T-helper 1 cell (primary cell): ENCODE data around the gene HDAC4.

Source experiments
- DNase-seq, 5 donors: peaks; one replicate each; pipeline ENCODE4 v3.0.0-alpha.2; 2012 to 2020

HDAC4 gene

DNA sequence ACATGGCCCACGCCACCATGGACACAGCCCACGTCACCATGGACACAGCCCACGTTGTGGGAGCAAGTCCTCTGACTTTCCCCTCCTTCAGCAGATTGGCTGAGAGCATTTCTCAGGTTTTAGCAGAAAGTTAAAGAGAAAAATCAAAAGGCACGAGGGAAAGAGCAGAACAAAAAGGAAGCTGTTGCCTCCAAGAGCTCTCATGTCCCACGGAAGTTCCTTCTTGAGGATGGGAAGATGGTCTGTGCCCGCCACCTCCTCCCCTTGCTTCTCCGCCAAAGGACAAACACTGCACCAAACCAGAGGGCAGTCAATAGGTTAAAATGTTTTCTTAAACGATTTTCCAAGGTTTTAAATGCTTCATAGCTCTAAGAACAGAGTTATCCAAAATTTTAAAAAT is 148.4 kb downstream of the HDAC4 start:
- DNase-seq = no peak

GRCh38 chr2:239251971-239252370 is 148.8 kb downstream of the HDAC4 start:
- no peak for DNase-seq

DNA sequence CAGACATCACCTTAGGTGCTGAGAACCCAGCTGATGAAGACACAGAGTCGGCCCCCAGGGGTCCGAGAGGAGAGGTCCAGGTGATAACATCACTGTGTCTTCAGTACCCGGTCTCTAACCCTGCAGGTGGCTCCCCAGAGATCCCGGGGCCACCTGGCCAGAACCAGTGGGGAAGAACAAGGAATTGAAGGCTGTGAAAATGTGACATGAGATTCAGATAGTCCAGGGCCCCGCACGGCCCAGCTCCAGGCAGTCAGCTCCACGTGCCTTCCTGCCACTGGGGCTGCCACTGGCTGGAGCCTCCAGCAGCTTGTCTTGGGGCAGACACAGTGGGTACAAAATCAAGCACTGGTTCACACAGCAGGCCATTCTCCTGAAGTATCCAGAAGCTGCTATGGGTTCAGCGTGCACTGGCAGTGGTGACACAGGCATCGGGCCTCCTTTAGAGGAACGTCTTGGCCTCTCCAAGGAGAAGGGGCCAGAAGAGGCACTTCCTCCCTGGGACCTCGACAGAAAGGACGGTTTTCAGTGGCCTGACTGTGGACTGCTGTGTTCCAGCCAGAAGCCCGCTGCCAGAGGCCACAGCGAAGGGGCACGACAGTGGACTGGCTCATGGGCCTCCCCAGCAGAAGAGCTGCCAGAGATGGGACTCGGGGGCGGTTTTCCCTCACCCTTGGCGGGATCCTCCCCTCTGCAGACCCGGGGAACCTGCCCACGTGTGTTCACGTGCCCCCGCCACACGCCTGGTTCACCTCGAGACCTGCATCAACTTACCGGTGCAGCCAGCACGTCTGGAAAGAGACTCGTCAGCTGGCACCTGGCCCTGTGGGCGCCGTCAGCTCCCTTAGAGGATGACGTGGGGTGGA is 150.4 kb downstream of the HDAC4 start:
- no peak for DNase-seq

- no peak for DNase-seq
These were observed 151.0 kb downstream of the HDAC4 start for GRCh38 chr2:239249776-239250175.

DNA sequence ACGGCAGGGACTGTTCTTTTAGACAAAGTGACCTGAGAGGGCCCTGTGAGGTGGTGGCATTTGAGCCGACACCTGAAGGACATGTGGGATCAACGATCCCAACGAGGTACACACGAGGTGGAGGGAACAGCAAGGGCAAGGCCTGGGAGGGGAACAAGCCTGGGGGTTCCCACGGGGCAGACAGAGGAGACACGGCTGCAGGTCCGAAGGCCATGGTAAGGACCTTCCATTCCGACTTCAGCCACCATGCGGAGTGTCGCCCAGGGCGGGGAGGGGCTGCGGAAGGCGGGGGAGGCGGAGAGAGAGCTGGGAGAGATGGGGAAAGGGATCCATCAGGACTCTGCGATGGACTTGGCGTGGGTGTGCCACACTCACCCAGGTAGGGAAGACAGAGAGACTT is 151.8 kb downstream of the HDAC4 start:
- DNase-seq = no peak

DNA sequence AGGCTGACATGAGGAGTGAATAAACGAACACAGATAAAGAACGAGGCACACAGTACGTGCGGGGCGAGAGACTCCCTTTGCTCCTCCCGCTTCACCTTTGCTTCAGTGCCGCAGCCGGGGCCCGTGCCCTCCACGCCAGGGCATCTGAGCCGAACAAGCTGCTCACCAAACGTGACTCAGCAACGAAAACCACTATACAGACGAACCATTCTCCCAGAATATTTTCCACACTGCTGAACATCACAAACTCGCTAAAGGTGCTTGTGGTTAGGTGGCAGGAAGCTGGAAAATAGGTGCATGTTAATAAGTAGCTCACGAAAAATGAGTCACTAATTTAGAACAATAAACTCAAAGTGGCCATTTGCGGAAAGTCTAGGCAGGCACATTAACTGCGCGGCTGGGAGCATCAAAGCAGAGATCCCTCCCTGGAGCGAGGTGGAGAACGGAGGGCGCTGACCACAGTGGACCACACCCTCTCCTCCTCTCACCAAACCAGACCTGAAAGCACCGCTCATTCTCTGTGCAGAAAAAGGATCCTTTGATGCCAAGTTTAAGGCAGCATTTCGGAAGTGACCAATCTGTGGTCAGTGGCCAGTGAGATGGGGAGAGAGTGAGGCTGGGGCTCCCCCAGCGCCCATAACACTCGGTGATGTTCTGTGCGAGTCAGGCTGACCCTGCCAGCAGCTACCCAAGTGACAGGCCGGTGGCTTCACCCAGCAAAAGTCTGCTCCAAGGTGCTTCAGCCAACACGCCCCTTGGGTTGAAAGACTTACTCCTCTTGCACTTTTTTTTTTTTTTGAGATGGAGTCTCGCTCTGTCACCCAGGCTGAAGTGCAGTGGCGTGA is 153.2 kb downstream of the HDAC4 start:
- DNase-seq = no peak

- no peak for DNase-seq
These were observed 154.1 kb downstream of the HDAC4 start for GRCh38 chr2:239246723-239247122.

- DNase-seq = no peak
These were observed 154.7 kb downstream of the HDAC4 start for GRCh38 chr2:239245872-239246721.

DNA sequence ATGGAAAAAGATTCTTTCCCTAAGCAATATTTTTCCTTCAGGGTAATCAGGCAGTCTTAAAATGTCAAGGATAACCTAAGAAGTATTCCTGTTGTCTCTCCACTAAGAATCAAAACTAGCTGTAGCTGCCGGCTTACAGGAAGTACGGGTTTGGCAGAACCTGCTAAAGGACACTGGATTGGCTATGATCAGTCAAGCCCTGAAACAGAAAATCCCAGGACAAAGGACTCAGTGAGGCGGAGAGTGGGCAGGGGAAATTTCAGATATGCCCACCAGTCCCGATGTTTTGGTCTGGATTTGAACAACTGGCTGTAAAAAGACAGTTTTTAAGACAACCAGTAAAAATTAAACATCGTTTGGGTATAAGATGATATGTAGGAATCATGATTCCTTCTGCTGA is 155.7 kb downstream of the HDAC4 start:
- no peak for DNase-seq

DNA sequence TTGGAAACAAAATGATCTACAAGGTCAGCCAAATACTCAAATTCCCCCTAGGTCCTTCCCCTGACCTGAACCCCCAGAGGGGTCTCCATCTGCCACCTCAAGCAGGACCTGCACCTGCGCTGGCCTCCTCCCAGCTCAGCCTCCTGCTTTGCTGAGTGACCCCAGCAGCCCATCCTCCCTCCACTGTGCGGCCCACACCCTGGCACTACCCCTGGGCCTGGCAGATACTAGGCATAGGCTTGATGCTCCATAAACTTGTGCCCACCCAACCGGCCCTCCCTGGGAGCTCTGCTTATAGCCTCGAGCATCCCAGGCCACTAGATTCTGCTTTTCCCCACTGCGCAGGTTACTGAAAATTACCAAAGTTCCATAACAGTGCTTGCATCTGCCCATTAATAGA is 156.2 kb downstream of the HDAC4 start:
- no peak for DNase-seq

DNA sequence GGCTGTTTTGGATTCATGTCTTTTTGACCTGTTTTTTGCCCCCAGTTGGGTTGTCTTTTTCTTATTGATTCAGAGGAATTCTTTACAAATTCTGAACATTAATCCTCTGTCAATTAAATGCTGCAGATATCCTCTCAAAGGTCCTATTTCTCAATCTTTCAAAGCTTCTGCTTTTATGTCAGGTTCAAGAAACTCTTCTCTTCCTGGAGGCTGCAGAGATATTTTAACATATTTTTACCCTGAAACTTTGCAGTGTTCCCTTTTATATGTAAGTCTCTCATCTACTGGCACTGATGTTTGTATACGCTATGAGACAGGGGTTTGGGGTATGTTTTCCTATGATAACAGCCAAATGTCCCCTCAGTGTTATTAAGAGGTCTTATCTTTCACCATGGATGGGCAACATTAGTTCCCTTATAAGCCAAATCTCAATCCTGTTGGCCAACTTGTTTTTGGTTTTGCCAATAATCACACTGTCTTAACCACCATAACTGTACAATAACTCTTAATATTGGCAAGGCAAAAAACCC is 159.3 kb downstream of the HDAC4 start:
- no peak for DNase-seq

- no peak for DNase-seq
These were observed 160.4 kb downstream of the HDAC4 start for GRCh38 chr2:239240414-239240881.

GRCh38 chr2:239239607-239240413 is 161.0 kb downstream of the HDAC4 start:
- DNase-seq = no peak

DNA sequence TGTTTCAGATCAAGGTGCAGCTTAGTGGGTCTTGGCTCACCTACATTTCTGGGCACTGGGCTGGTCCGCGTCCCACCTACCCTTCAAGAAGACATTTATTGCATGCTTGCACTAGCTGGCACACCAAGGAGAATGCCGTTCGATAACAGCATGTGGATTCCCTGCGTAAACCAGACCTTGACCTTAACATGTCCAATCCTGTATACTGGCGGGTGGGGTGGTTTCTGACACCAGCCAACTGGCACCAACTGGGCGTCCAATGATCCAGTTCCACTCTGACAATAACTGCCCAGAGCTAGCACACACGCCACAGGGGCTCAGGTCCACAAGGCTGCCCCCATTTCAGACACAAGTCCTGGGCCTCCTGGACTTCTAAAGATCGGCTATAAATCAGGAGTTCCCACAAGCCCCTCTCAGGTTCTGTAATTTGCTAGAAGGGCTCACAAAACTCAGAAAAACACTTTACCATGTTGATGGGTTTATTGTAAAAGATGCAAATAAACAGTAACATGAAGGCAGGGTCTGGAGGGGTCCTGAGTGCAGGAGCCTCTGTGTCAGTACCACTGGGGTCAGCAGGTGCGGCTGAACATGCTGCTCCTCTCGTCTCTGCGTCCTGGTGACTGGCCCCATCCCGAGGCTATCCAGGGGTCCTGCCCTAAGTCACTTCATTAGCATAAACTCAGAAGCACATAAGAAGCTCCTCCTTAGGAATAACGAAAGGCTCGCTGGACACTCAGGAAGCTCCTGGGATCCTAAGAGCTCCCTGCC is 161.8 kb downstream of the HDAC4 start:
- DNase-seq = no peak

- DNase-seq = no peak
These were observed 162.4 kb downstream of the HDAC4 start for GRCh38 chr2:239238381-239238780.

- DNase-seq = no peak
These were observed 164.0 kb downstream of the HDAC4 start for GRCh38 chr2:239236808-239237205.

GRCh38 chr2:239236043-239236807 is 164.6 kb downstream of the HDAC4 start:
- DNase-seq = no peak

DNA sequence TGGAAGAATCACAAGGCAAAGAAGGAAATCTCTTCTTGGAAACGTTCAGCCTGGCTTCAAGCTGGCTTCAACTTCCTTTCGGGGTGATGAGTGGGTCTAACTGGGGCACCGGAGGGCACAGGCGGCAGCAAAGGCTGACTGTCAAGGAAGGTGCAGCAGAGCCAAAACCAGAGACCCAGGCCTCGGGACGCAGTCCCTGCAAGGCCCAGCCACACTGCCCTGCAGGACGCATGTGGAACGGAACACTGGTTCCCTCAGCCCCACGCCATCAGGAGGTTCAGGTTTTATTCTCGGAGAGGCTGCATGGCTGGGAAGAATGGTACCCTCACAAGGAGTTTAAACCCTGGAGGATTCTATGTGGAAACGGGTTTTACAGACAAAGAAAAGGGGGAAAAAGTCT is 165.5 kb downstream of the HDAC4 start:
- no peak for DNase-seq

- DNase-seq = no peak
These were observed 166.3 kb downstream of the HDAC4 start for GRCh38 chr2:239234191-239235175.
